HG03457 (cell line): Measurements from ENCODE around the gene HAUS5.
"Not testable (repeated sequence)": the region's sequence is repeated elsewhere in the genome, so short reads cannot be mapped to it uniquely, and the experiment has no call there.

Experiments
- ATAC-seq: cut with Tn5 transposase; IDR thresholded peaks from one replicate; pipeline ENCODE4 v1.9.1; 2021; ENCODE audit warnings: moderate number of reproducible peaks; ENCODE audit not compliant: unreplicated experiment

HAUS5 gene

DNA sequence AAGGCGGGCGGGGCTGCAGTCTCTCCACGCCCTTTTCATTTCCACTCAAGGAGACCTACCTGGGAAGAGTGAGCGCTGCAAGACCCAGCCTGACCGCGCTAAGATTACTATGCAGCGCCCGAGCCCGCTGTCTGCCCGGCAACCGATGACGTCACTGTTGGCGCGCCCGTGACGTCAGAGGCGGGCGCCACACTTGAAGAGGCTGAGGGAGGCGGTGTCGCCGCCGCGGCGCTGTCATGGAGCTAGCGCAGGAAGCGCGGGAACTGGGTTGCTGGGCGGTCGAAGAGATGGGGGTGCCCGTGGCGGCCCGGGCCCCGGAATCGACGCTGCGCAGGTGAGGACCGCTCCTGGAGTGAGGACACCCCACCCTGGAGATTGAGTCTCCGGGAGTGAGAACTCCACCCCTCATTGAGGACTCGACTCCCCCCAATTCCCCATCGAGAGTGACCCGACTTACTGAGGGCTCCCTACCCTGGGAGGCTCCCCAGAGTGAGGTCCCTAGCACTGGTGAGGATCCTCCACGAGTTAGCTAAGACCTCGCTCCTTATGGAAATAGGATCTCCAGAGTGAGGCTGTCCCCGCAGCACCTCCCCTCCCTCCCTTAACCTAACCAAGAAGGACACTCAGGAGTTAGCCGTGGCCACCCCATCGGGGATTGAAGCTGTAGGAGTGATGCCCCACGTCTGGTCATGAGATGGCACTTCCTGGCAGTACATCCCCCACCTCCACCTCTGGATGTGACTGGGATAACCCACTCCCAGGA lies at the start of gene HAUS5:
Gene HAUS5 (plus strand): TSS at position 177 of the 763 bp plus-strand sequence. CDS start 60 bp downstream, at position 237.
- ATAC-seq = peak; percentile 56

DNA sequence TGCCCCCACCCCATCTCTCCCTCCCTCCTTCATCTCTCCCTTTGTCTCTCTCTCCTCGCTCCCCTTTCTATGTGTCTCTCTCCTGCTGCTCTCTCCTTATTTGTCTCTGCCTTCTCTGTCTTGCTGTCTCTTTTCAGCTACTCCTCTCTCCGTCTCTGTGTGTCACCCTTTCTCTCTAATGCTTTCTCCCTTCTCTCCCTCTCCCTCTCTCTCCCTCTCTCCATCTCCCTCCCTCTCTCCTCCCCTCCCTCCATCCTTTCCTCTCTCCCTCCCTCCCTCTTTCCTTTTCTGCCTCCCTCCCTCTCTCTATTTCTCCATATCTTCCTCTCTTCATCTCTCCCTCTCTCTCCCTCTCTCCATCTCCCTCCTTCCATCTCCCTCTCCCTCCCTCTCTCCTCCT lies 49.8 kb upstream of the HAUS5 start:
- ATAC-seq = no peak

- no peak for ATAC-seq
Measured at GRCh38 chr19:35563207-35563829, 49.2 kb upstream of the HAUS5 start, which contains the start of gene ATP4A. Gene ATP4A (minus strand): TSS chr19:35563658. CDS start chr19:35563629, 29 bp downstream.

GRCh38 chr19:35565016-35565856 lies 47.3 kb upstream of the HAUS5 start:
- ATAC-seq = no peak

GRCh38 chr19:35566738-35567137 lies 45.8 kb upstream of the HAUS5 start:
- ATAC-seq = no peak

DNA sequence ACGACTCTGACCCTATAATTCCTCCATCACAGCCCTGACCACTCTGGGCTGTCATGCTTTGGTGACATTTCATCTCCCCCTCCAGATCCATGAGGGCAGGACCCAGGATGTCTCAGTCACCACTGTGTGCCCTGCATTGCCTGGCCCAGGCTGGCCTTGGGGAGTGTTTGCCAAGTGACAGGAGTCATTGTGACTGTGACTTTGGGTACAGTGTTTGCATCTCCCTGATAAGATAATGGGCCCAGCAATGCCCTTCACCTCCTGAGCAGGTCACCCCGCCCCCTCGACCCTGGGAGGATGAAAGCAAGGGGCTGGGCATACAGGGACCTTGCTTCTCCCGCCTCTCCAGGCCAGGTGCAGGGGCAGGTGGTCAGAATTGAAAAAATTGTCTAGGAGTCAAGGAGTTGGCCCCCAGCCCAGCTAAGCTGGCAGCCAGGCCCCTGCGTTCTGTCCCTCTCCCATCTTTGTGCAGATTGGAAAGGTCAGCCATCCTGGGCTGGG lies 43.2 kb upstream of the HAUS5 start:
- ATAC-seq = no peak

DNA sequence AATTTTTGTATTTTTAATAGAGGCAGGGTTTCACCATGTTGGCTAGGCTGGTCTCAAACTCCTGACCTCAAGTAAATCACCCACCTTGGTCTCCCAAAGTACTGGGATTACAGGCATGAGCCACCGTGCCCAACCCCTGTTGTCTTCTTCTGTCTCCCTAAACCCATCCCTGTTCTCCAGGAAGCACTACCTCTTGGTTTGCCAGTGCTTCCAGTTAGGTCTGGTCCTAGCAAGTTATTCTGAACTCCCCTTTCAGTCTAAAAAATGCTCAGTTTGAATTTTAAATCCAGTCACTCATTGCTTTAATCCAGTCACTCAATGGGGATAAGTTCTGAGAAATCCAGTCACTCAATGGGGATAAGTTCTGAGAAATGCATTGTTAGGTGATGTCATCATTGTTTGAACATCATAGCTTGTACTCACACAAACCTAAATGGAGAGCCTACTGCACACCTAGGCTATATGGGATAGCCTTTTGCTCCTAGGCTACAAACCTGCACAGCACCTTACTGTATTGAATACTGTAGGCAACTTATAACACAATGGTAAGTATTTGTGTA lies 41.0 kb upstream of the HAUS5 start:
- no peak for ATAC-seq

GRCh38 chr19:35577918-35578317 lies 34.6 kb upstream of the HAUS5 start:
- ATAC-seq = no peak

- no peak for ATAC-seq
Measured at GRCh38 chr19:35578707-35579106, 33.8 kb upstream of the HAUS5 start.

- no peak for ATAC-seq
Measured at GRCh38 chr19:35582760-35583159, 29.8 kb upstream of the HAUS5 start.

DNA sequence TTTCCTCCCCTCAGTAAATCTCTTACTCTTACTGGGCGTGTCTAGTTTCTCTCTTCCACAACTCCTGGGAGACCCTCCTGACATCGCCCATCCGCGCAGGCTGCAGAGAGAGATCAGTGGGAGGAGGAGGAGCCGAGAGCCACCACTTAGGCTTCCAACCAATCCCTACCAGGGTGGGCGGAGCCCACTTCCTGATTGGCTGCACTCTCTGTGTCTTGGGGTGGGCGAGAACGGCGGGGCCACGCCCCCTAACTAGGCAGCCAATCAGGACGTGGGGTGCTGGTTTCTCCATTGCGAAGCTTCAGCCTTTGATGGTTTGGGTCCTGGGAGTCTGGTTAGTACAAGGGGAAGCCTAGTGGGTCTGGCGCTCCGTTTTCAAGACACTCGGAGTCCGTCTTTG lies 26.7 kb upstream of the HAUS5 start, which contains the start of gene PMIS2:
Gene PMIS2 (plus strand): TSS at position 326 of the 400 bp plus-strand sequence. CDS start 87 bp downstream, outside the sequence.
- no peak for ATAC-seq

DNA sequence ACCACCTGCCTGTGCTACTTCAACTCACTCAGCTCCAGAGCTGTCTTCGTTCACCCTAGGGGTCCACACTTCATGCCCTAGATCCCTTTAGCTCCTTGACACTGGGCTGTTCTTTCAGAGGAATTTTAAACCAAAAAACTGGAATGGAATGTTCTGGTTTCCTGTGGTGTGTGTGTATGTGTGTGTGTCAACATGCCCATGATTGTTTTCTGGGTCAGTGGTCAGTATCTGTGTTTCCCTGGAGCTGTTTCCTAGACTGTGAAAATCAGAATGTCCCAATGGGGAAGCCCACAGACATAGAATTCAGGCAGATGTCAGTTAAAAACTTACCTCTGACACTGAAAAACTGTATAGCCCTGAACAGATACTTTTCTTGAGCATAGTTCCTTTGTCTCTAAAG lies 25.2 kb upstream of the HAUS5 start:
- ATAC-seq = no peak

GRCh38 chr19:35590875-35591274 lies 21.7 kb upstream of the HAUS5 start:
- no peak for ATAC-seq

DNA sequence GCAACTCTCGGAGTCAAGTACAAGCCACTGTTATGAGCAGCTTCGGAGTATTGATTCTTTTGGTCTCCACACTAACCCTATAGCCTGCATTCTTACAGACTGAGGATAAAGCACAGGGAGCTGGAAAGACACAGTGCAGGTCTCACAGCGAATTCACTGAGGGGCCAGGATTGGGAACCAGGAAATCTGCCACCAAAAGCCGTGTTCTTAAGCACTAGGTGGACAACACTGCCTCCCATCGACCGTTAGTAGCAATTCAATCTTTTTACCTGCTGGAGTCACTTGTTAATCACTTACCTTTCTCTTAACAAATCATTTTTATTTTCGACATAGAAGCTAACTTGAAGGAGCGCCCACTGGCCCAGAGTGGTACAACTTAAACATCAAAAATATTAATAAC lies 20.3 kb upstream of the HAUS5 start:
- no peak for ATAC-seq

DNA sequence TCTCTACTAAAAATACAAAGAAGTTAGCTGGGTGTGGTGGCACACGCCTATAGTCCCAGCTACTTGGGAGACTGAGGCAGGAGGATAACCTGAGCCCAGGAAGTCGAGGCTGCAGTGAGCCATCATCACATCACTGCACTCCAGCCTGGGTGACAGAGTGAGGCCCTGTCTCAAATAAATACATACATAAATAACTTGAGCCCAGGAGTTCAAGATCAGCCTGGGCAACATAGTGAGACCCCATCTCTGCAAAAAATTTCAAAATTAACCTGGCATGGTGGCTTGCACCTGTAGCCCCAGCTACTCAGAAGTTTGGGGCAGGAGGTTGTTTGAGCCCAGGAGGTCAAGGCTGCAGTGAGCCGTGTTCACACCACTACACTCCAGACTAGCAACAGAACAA lies 17.5 kb upstream of the HAUS5 start:
- ATAC-seq = not testable (repeated sequence)

- no peak for ATAC-seq
Measured at GRCh38 chr19:35595928-35596327, 16.6 kb upstream of the HAUS5 start.

DNA sequence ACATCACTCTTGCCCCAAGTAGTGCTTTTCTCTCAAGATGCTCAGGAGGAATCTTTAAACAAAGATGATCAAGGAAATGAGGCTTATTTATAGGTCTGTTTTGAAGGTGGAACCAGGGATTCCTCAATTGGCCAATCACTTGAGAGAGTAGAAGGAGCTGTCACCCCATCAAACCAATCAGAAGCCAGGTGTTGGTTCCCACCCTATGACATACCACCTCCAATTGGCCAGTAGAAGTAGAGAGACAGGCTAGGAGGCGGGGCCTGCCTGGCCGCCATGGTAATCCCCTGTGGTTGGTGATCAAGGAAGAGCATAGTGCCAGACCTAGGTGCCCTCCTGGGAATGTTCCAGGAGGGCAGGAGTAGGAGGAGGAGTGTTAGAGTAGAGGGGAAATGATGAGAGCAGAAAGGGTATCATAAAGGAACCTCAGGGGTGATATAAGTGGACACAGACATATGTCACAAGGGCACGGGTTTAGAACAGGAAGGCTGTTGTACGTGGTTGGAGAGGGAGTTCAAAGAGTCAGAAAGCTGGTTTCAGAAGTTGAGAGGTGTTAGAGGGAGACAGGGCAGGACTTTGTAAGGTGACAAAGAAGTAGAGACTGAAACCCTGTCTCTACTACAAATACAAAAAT lies 16.1 kb upstream of the HAUS5 start:
- ATAC-seq = peak; percentile 69

DNA sequence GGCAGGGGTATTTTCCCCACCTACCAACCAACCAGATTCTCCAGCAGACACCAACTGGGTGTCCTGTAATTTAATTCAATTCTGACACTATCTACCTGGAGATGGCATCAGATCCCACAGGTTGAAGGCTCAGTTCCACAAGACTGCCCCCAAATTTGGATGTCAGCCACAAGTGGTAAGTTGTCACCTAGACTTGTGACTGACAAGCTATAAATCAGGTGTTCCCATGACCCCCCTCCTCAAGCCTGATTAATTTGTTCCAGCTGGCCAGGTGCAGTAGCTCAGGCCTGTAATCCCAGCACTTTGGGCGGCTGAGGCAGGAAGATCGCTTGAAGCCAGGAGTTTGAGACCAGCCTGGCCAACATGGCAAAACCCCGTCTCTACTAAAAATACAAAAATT lies 10.6 kb upstream of the HAUS5 start:
- ATAC-seq = no peak

DNA sequence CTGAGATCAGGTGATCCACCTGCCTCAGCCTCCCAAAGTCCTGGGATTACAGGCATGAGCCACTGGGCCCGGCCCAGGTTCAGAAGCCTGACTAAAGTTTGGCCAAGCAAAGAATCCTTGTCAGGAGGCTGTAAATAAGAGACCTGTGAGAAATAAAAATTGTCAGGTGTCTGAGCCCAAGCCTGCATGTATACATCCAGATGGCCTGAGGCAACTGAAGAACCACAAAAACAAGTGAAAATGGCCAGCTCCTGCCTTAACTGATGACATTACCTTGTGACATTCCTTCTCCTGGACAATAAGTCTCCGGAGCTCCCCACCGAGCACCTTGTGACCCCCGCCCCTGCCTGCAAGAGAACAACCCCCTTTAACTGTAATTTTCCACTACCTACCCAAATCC lies 8.1 kb upstream of the HAUS5 start:
- not testable (repeated sequence) for ATAC-seq

DNA sequence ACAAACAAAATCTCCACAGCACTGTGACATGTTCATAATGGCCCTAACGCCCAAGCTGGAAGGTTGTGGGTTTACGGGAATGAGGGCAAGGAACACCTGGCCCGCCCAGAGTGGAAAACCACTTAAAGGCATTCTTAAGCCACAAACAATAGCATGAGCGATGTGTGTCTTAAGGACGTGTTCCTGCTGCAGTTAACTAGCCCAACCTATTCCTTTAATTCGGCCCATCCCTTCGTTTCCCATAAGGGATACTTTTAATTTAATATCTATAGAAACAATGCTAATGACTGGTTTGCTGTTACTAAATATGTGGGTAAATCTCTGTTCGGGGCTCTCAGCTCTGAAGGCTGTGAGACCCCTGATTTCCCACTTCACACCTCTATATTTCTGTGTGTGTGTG lies 5.4 kb upstream of the HAUS5 start:
- ATAC-seq = not testable (repeated sequence)
